Uterus (tissue), 2 donors: Measurements from ENCODE around the gene YBEY.

ENCODE experiments used
- CTCF ChIP-seq, 4 experiments: fragments of 200-600 bp in 2 of 4; fragments of 450-650 bp in 2 of 4; sonication (generic) in 2 of 4; IDR thresholded peaks; one replicate each; pipeline ENCODE4 v1.5.1; 2016 to 2019; ENCODE audit warnings: antibody characterized with exemption in 4 of 4, mild to moderate bottlenecking in 2 of 4, moderate library complexity in 1 of 4
- POLR2A ChIP-seq, 2 donors: fragments of 450-650 bp; IDR thresholded peaks; one replicate each; pipeline ENCODE4 v1.6.1; 2016; ENCODE audit warnings: antibody characterized with exemption in 2 of 2, mild to moderate bottlenecking in 1 of 2, moderate library complexity in 1 of 2

- no peak for TF ChIP-seq CTCF (IDR thresholded peaks at IDR 0.05)
- TF ChIP-seq POLR2A (IDR thresholded peaks at IDR 0.05): no peak
These were observed 18.3 kb downstream of the YBEY start for GRCh38 chr21:46304437-46304836.
